ENCODE results near the gene RNF20.

The RNF20 gene

DNA sequence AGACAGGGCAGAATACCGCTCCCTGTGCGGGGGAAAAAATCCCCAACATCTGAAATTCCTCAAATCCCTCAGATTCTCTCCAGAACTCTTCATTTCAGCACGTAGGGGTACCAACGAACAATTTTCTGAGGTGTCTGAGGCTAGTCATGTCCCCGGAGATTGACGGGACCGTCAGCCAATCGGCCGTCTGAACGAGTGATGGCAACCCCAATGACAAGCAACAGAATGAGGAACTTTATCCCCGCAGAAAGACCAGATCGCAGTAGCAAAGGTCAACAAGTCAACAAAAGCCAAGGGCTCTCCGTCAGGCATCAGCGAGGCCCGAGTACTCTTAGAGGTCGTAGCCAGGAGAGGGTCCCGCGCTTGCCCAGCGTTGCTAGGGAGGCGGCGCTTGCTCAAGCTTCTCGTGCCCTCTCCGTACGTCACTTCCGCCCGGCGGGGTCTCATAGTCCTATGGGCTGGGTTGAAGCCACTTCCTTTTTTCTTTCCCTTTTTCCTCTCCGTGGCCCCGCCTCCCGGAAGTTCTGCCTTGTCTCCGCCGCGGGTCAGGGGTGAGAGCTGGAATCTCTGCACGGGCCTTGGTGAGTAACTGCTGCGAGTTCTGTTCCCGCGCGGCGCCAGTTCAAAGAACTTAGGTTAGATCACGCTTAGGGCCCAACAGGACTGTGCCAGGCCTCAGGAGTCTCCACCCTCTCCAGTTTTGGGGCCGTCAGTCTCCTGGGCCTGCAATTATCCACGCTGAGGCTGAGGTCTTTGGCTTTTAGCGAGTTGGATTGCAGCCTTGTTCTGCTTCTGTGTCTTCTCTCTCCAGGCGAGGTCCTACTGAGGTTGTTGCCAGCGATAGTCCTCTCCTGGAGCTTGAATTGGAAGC is at the start of gene RNF20:
TSS of gene RNF20 (plus strand) at position 520 of the 871 bp plus-strand sequence. CDS start 1,571 bp downstream, outside the sequence.
- Mint-ChIP-seq H3K9me3 (no peaks in the 10 kb centered on the region), H3K27me3 (no peaks in the 10 kb centered on the region), H3K27ac (peak within 1 kb of the TSS; percentile 91), H3K4me1 (peaks cover 28% of the 10 kb centered on the region), H3K4me3 (peak within 1 kb of the TSS; percentile 84), H3K36me3 (peaks cover 8% of the 10 kb centered on the region)
- DNase-seq: peak; percentile 100
- CTCF ChIA-PET: interaction anchor here (0.7 to 2.3 kb wide), 6 partner anchors 9 to 145 kb away, joined by 3 to 13 read pairs (median 4); no protein-coding TSS in a partner anchor

DNA sequence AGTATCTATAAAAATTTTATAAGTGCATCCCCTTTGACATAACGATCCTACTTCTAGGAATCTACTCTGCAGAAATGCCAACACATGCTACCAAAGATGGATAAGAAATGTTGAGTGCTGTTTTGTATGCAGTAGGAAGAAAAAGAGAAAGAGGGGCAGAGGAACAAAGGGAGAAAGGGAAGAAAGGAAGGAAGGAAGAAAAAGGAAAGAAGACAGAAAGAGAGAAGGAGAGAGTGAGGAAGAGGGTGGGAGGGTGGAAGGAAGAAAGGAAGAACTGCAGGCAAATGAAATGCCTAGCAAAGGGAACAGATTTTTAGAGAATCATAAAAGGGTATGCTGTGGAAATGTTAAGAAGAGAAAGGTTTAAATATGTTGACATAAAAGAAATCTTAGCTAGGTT is 49.6 kb upstream of the RNF20 start:
- Mint-ChIP-seq H3K36me3 (no peaks in the 10 kb centered on the region), H3K4me1 (peaks cover 9% of the 10 kb centered on the region), H3K27me3 (peaks cover 53% of the 10 kb centered on the region), H3K9me3 (no peaks in the 10 kb centered on the region), H3K27ac (no peak overlapping the region), H3K4me3 (no peak overlapping the region)
- no peak for DNase-seq
- CTCF ChIA-PET: no interaction called here

- Mint-ChIP-seq H3K27ac (no peak overlapping the region), H3K4me1 (peaks cover 9% of the 10 kb centered on the region), H3K9me3 (no peaks in the 10 kb centered on the region), H3K36me3 (no peaks in the 10 kb centered on the region), H3K4me3 (no peak overlapping the region), H3K27me3 (peaks cover 57% of the 10 kb centered on the region)
- CTCF ChIA-PET: no interaction called here
- no peak for DNase-seq
These were observed 47.5 kb upstream of the RNF20 start for GRCh38 chr9:101485924-101486692.

DNA sequence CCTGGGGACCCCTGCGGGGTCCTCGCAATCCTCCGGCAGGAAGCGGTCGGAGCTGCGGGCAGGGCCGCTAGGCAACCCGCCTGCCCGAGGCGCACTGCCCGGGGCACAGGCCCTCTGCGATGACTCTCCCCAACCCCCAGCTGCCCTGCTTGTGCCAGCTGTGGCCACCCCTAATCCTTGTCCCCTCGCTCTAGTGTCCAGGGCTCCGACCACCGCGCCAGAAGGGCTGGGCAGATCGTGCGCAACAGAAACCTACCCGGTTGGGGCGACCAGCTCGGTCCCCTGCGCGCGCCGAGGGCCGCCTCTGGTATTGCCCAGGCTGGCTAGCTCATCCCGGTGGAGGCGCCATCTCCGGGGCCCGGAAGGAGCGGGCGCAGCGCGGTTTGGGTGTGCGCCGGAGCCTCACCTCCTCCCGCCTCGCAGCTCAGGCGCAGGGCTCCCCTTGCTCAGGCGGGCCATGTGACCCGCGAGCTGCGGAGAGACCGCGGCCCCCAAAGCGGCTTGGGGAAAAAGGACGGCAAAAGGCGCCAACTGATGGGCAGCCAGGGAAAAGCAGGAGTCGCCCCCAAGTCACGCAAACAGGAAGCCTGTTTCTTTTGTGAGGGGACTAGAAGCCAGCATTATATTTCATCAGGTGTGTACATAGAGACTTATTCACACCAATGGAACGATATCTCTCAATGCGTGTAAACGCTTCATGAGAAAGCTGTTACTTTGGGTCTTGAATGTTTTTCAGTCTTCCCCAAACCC is 46.8 kb upstream of the RNF20 start:
- H3K4me3 Mint-ChIP-seq: peak overlapping the region; percentile 22

GRCh38 chr9:101487443-101487840 is 46.2 kb upstream of the RNF20 start:
- H3K27ac Mint-ChIP-seq: no peak overlapping the region
- no peaks in the 10 kb centered on the region for H3K9me3 Mint-ChIP-seq
- peaks cover 50% of the 10 kb centered on the region for H3K27me3 Mint-ChIP-seq
- peaks cover 9% of the 10 kb centered on the region for H3K4me1 Mint-ChIP-seq
- no peaks in the 10 kb centered on the region for H3K36me3 Mint-ChIP-seq
- no peak overlapping the region for H3K4me3 Mint-ChIP-seq
- CTCF ChIA-PET: interaction anchor here (0.7 to 1.2 kb wide), 2 partner anchors 10 to 29 kb away, joined by 3 to 4 read pairs; no protein-coding TSS in a partner anchor
- no peak for DNase-seq

More for the DNA sequence above, 46.8 kb upstream of the RNF20 start:
- DNase-seq: peak; percentile 24
- CTCF ChIA-PET: interaction anchor here (1.2 kb wide), 1 partner anchor 11 kb away, joined by 4 read pairs; no protein-coding TSS in a partner anchor
- H3K27ac Mint-ChIP-seq: no peak overlapping the region
- no peaks in the 10 kb centered on the region for H3K9me3 Mint-ChIP-seq
- H3K36me3 Mint-ChIP-seq: no peaks in the 10 kb centered on the region
- H3K27me3 Mint-ChIP-seq: peaks cover 54% of the 10 kb centered on the region
- H3K4me1 Mint-ChIP-seq: peaks cover 9% of the 10 kb centered on the region

DNA sequence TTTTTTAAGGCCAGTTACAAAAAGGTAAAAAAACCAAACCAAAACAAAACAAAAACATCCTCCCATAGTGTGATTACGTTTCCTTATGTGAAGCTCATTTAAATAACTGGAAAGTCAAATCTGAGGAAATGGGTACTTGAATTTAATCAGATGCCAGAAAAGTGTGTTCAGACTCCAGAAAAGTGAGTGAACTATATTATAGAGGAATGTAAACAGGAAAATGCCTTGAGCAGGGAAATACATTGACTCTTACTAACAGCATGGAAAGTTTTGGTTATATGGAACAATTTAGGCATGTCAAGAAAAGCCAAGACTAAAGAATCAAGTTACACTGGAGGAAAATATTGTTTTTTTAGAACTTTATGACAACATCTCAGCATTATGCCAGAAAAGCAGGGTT is 37.8 kb upstream of the RNF20 start:
- no peak overlapping the region for H3K27ac Mint-ChIP-seq
- H3K27me3 Mint-ChIP-seq: no peaks in the 10 kb centered on the region
- H3K4me1 Mint-ChIP-seq: no peaks in the 10 kb centered on the region
- H3K36me3 Mint-ChIP-seq: no peaks in the 10 kb centered on the region
- CTCF ChIA-PET: no interaction called here
- no peak overlapping the region for H3K4me3 Mint-ChIP-seq
- H3K9me3 Mint-ChIP-seq: no peaks in the 10 kb centered on the region
- DNase-seq: no peak

DNA sequence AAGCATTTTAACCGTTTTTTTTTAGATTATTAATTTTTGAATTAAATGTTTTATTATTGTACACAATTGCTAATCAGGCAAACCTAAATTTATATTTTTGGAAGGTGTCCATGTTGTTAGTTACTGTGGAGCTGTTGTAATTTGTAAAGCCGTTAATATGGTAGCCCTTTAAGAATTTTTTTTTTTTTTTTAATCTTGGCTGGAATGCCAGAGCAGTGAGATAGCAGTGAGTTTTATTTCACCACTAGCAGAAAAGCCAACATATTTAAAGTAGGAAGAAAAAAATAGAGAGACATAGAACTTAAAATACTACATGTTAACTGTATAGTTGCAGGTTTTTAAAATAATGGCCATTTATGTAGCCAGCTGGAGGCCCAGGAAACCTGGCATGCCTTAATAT is 35.3 kb upstream of the RNF20 start:
- peaks cover 6% of the 10 kb centered on the region for H3K27me3 Mint-ChIP-seq
- DNase-seq: no peak
- no peak overlapping the region for H3K27ac Mint-ChIP-seq
- no peaks in the 10 kb centered on the region for H3K36me3 Mint-ChIP-seq
- H3K4me1 Mint-ChIP-seq: no peaks in the 10 kb centered on the region
- CTCF ChIA-PET: interaction anchor here (1.0 kb wide), 1 partner anchor 11 kb away, joined by 4 read pairs; a partner anchor contains a TSS
- H3K4me3 Mint-ChIP-seq: no peak overlapping the region
- no peaks in the 10 kb centered on the region for H3K9me3 Mint-ChIP-seq

DNA sequence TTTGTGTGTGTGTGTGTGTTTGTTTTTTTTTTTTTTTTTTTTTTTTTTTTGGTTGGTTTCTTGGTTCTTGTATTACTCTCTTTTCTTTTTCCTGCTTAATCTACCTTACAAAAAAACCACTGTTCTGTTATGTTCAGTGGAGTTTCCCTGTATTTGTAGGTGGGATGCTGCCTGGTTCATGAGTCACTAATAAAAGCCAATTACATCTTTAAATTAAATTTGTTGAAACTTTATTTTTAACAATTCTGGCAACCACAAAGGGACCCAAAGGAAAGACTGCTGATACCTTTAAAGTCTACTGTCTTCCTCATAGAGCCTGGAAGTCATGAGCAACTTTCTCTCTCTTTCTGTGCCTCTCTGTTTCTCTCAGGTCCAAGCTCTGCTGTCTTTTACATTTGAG is 29.5 kb upstream of the RNF20 start:
- Mint-ChIP-seq H3K27me3 (peaks cover 6% of the 10 kb centered on the region), H3K36me3 (no peaks in the 10 kb centered on the region), H3K4me1 (no peaks in the 10 kb centered on the region), H3K9me3 (no peaks in the 10 kb centered on the region), H3K27ac (no peak overlapping the region), H3K4me3 (no peak overlapping the region)
- no peak for DNase-seq
- CTCF ChIA-PET: no interaction called here

GRCh38 chr9:101508211-101508610 is 25.4 kb upstream of the RNF20 start:
- Mint-ChIP-seq H3K4me3 (no peak overlapping the region), H3K27me3 (no peaks in the 10 kb centered on the region), H3K9me3 (no peaks in the 10 kb centered on the region), H3K27ac (no peak overlapping the region), H3K36me3 (no peaks in the 10 kb centered on the region), H3K4me1 (peaks cover 7% of the 10 kb centered on the region)
- CTCF ChIA-PET: interaction anchor here (1.2 kb wide), 1 partner anchor 22 kb away, joined by 4 read pairs; no protein-coding TSS in a partner anchor
- DNase-seq: no peak

GRCh38 chr9:101509572-101509971 is 24.1 kb upstream of the RNF20 start:
- peaks cover 6% of the 10 kb centered on the region for H3K27me3 Mint-ChIP-seq
- H3K4me3 Mint-ChIP-seq: no peak overlapping the region
- no peaks in the 10 kb centered on the region for H3K36me3 Mint-ChIP-seq
- no peak overlapping the region for H3K27ac Mint-ChIP-seq
- DNase-seq: no peak
- H3K9me3 Mint-ChIP-seq: no peaks in the 10 kb centered on the region
- CTCF ChIA-PET: interaction anchor here (1.2 kb wide), 1 partner anchor 20 kb away, joined by 4 read pairs; no protein-coding TSS in a partner anchor
- peaks cover 7% of the 10 kb centered on the region for H3K4me1 Mint-ChIP-seq

GRCh38 chr9:101510459-101510858 is 23.2 kb upstream of the RNF20 start:
- H3K27ac Mint-ChIP-seq: no peak overlapping the region
- CTCF ChIA-PET: interaction anchor here (0.9 kb wide), 1 partner anchor 51 kb away, joined by 3 read pairs; no protein-coding TSS in a partner anchor

GRCh38 chr9:101511009-101511408 is 22.6 kb upstream of the RNF20 start:
- Mint-ChIP-seq H3K27ac (no peak overlapping the region), H3K36me3 (no peaks in the 10 kb centered on the region), H3K4me3 (no peak overlapping the region), H3K27me3 (peaks cover 6% of the 10 kb centered on the region), H3K4me1 (peaks cover 7% of the 10 kb centered on the region), H3K9me3 (no peaks in the 10 kb centered on the region)
- DNase-seq: no peak
- CTCF ChIA-PET: interaction anchor here (0.9 kb wide), 1 partner anchor 52 kb away, joined by 3 read pairs; no protein-coding TSS in a partner anchor

More at GRCh38 chr9:101510459-101510858, 23.2 kb upstream of the RNF20 start:
- Mint-ChIP-seq H3K4me1 (peaks cover 7% of the 10 kb centered on the region), H3K27me3 (peaks cover 6% of the 10 kb centered on the region), H3K36me3 (no peaks in the 10 kb centered on the region), H3K4me3 (no peak overlapping the region), H3K9me3 (no peaks in the 10 kb centered on the region)
- no peak for DNase-seq

DNA sequence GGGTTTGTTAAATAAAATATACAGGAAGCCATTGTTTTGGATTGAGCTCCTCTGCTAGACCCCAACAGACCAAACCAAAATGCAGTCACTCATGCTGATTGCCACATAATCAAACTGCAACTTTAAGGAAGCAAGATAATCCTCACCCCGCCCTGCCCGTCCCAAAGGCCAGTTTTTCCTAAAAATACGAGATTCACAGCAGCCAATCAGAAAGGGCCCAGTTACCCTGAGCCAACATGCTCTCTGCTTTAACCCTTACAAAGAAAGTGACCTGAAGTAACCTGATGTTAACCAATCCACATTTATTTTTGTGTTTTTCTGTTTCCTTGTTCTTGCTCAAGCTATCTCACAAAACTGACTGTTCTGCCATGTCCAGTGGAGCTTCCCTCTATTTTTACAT is 21.5 kb upstream of the RNF20 start:
- Mint-ChIP-seq H3K4me1 (peaks cover 7% of the 10 kb centered on the region), H3K36me3 (no peaks in the 10 kb centered on the region), H3K27me3 (peaks cover 13% of the 10 kb centered on the region), H3K9me3 (no peaks in the 10 kb centered on the region), H3K27ac (no peak overlapping the region), H3K4me3 (no peak overlapping the region)
- DNase-seq: no peak
- CTCF ChIA-PET: interaction anchor here (1.0 to 1.5 kb wide), 2 partner anchors 16 to 18 kb away, joined by 4 to 6 read pairs; no protein-coding TSS in a partner anchor
